Hematopoietic multipotent progenitor cell treated with erythropoietin and hydrocortisone succinate and interleukin-3 and kit ligand, for 8 days (in vitro differentiated cells): ENCODE measurements around the gene MKRN2OS.

Source experiments
- DNase-seq: peaks from one replicate; pipeline ENCODE4 v3.0.0-alpha.2; 2015

MKRN2OS gene

GRCh38 chr3:12512534-12513118 is 32.7 kb downstream of the MKRN2OS start:
- DNase-seq: no peak

- DNase-seq: no peak
Observed at GRCh38 chr3:12509466-12509865, 35.8 kb downstream of the MKRN2OS start.

GRCh38 chr3:12508291-12508700 is 37.0 kb downstream of the MKRN2OS start:
- no peak for DNase-seq

GRCh38 chr3:12507591-12508281 is 37.6 kb downstream of the MKRN2OS start:
- no peak for DNase-seq

GRCh38 chr3:12506201-12506709 is 39.0 kb downstream of the MKRN2OS start:
- DNase-seq: no peak

GRCh38 chr3:12503126-12503957 is 42.0 kb downstream of the MKRN2OS start:
- no peak for DNase-seq

GRCh38 chr3:12501360-12502020 is 43.8 kb downstream of the MKRN2OS start:
- no peak for DNase-seq

GRCh38 chr3:12499474-12499873 is 45.8 kb downstream of the MKRN2OS start:
- peak; percentile 61 for DNase-seq

GRCh38 chr3:12496453-12496761 is 48.9 kb downstream of the MKRN2OS start:
- no peak for DNase-seq

- no peak for DNase-seq
Observed at GRCh38 chr3:12495749-12496452, 49.4 kb downstream of the MKRN2OS start.

- no peak for DNase-seq
Observed at GRCh38 chr3:12490547-12490946, 54.8 kb downstream of the MKRN2OS start.

GRCh38 chr3:12489832-12490231 is 55.5 kb downstream of the MKRN2OS start:
- no peak for DNase-seq
